ENCODE results near the gene CSTB.
A peak's percentile ranks its signal among the peaks of the same experiment; 100 is the strongest.
"Not testable (repeated sequence)": the region's sequence is repeated elsewhere in the genome, so short reads cannot be mapped to it uniquely, and the experiment has no call there.

Gene CSTB

DNA sequence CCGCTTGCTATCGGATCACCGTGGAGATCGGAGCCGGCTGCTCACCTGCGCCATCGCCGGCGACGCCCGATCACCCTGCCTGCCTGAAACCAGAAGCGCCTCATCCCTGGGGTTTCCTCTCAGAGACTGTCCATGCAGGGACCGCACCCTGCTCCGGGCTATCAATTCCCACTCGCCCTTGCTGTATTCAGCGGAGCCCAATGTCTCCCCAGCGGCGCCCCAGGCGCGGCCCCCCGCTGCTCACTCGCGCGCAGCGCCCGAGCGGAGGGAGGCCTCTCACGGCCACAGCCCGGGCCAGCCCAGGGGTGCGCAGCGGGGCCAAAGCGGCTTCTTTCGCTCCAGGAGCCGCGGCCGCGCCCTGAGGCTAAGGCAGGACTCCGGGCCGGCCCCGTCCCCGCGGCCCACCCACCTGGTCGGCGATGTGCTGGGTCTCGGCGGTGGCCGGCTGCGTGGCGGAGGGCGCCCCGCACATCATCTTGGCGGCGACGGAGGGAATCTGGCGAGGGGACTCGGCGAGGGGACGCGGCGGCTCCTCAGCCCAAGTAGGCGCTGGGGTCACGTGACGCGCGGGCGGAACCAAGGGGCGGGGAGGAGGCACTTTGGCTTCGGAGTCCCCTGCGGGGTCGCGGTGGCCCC lies at the start of gene CSTB:
Gene CSTB (minus strand): TSS at position 514 of the 636 bp plus-strand sequence. CDS start 39 bp downstream, at position 475.
- TF ChIP-seq, protein P1, sequence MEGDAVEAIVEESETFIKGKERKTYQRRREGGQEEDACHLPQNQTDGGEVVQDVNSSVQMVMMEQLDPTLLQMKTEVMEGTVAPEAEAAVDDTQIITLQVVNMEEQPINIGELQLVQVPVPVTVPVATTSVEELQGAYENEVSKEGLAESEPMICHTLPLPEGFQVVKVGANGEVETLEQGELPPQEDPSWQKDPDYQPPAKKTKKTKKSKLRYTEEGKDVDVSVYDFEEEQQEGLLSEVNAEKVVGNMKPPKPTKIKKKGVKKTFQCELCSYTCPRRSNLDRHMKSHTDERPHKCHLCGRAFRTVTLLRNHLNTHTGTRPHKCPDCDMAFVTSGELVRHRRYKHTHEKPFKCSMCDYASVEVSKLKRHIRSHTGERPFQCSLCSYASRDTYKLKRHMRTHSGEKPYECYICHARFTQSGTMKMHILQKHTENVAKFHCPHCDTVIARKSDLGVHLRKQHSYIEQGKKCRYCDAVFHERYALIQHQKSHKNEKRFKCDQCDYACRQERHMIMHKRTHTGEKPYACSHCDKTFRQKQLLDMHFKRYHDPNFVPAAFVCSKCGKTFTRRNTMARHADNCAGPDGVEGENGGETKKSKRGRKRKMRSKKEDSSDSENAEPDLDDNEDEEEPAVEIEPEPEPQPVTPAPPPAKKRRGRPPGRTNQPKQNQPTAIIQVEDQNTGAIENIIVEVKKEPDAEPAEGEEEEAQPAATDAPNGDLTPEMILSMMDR (IDR thresholded peaks at IDR 0.05; ENCODE audit: low read depth, low read length, missing control alignments), result no peak
- peak within 1 kb of the TSS; percentile 74 for H3K4me3 ChIP-seq (ENCODE audit: low read depth, low read length)
- no peak for DNase-seq (ENCODE audit: low read depth)

- no peak overlapping the region for H3K4me3 ChIP-seq (ENCODE audit: low read depth, low read length)
- TF ChIP-seq, protein P1 (IDR thresholded peaks at IDR 0.05; ENCODE audit: low read depth, low read length, missing control alignments), result no peak
- DNase-seq (ENCODE audit: low read depth), result no peak
Measured at GRCh38 chr21:43825242-43825935, 49.3 kb upstream of the CSTB start.

- H3K4me3 ChIP-seq (ENCODE audit: low read depth, low read length), result no peak overlapping the region
- no peak for DNase-seq (ENCODE audit: low read depth)
- TF ChIP-seq, protein P1 (IDR thresholded peaks at IDR 0.05; ENCODE audit: low read depth, low read length, missing control alignments), result no peak
Measured at GRCh38 chr21:43824333-43825241, 48.5 kb upstream of the CSTB start.

- H3K4me3 ChIP-seq (ENCODE audit: low read depth, low read length); DNase-seq (ENCODE audit: low read depth): not testable (repeated sequence)
Measured at GRCh38 chr21:43822741-43823140, 46.6 kb upstream of the CSTB start.

DNA sequence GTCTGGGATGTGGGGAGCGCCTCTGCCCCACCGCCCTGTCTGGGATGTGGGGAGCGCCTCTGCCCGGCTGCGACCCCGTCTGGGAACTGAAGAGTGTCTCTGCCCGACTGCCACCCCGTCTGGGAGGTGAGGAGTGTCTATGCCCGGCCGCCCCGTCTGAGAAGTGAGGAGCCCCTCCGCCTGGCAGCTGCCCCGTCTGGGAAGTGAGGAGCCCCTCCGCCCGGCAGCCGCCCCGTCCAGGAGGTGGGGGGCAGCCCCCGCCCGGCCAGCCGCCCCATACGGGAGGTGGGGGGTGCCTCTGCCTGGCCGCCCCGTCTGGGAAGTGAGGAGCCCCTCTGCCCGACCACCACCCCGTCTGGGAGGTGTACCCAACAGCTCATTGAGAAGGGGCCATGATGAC lies 46.1 kb upstream of the CSTB start:
- not testable (repeated sequence) for DNase-seq (ENCODE audit: low read depth); H3K4me3 ChIP-seq (ENCODE audit: low read depth, low read length)

GRCh38 chr21:43820466-43820865 lies 44.4 kb upstream of the CSTB start:
- H3K4me3 ChIP-seq (ENCODE audit: low read depth, low read length), result no peak overlapping the region
- TF ChIP-seq, protein P1 (IDR thresholded peaks at IDR 0.05; ENCODE audit: low read depth, low read length, missing control alignments), result no peak
- no peak for DNase-seq (ENCODE audit: low read depth)

GRCh38 chr21:43819511-43820405 lies 43.6 kb upstream of the CSTB start:
- TF ChIP-seq, protein P1 (IDR thresholded peaks at IDR 0.05; ENCODE audit: low read depth, low read length, missing control alignments), result no peak
- H3K4me3 ChIP-seq (ENCODE audit: low read depth, low read length), result no peak overlapping the region
- no peak for DNase-seq (ENCODE audit: low read depth)
